GM18519 (cell line): ENCODE results near the gene OR4C46.
"Not testable (repeated sequence)": the region's sequence is repeated elsewhere in the genome, so short reads cannot be mapped to it uniquely, and the experiment has no call there.

ENCODE experiments used
- ATAC-seq: cut with Tn5 transposase; IDR thresholded peaks from one replicate; pipeline ENCODE4 v1.9.1; 2021; ENCODE audit warnings: mild to moderate bottlenecking, moderate library complexity; ENCODE audit not compliant: unreplicated experiment, low FRiP score

The OR4C46 gene

DNA sequence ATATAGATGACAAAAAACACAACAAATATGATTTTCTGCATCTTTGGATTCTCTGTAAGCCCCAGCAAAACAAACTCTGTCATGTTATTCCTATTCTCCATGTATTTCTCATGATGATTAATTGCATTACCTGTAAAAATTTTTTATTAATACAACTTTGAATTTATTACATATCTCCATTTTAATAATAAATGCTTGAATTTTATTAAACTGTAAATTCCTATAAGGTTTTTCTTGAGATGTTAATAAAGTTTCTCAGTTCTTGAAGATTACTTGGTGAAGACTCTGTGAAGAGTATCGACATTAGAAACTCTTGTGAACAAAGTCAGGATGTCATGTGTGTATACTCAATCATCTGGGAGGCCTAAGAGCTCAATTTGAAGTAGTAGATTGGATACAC, at the start of gene OR4C46:
OR4C46 (minus strand) TSS at position 101 of the 400 bp plus-strand sequence; CDS start at position 101, 0 bp downstream.
- ATAC-seq, result no peak

DNA sequence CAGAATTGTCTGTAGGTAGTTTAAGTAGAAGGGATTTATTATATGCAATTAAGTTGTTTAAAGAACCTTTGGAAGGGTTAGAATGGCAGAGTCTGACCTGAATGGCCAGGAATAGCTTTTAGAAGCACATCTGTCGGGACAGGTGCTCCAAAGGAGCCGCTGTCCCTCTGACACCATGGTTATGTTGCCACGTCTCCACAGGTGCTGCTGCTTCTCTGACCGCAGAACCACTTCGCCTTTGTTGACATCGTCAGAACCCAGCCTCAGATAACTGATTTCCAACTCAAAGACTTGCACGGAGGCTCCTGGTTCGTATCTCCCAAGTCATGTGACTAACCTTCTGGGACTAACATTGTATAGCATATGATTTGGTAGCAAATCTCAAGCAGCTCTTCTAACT, 41.8 kb upstream of the OR4C46 start:
- ATAC-seq, result not testable (repeated sequence)

DNA sequence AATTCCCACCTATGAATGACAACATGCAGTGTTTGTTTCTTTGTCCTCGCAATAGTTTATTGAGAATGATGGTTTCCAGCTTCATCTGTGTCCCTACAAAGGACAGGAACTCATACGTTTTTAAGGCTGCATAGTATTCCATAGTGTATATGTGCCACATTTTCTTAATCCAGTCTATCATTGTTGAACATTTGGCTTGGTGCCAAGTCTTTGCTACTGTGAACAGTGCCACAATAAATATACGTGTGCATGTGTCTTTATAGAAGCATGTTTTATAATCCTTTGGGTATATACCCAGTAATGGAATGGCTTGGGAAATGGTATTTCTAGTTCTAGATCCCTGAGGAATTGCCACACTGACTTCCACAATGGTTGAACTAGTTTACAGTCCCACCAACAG, 42.4 kb downstream of the OR4C46 start:
- not testable (repeated sequence) for ATAC-seq

DNA sequence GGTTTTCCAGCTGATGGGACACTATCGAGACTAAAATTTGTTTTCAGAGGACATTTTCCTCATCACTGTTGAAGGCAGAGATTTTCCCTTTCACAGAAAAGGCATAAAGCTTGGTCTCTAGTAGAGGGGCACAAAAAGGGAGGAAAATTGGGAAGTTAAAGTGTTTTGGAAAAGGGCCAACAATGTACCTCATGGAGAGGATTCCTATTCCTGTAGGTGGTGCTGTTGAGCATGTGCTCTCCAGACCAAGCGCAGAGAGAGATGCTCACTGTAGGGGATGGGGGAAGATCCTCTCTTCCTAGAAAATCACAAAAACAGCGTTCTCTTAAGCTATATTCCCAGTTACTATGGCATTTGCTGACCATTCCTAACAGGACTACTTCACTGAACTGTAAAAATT, 44.9 kb downstream of the OR4C46 start:
- ATAC-seq, result no peak

DNA sequence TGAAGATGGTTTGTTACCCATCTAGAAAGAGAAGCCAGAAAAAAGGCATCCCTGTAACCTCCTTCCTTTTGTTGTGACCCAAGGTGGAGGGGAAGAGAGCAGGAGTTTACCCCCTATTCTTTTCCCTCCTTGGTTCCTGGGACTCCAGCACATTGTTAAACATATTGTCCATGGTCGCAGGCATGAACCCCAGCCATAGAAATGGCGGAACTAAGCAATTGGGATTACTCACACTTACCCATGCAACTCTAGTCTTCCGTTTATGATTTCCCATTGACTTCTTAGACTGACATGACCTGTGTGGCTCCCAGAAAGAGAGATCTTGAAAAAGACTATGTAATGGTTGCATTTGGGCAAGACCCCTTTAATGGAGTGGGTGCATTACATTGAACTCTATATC, 45.4 kb downstream of the OR4C46 start:
- no peak for ATAC-seq
